GM12873 (cell line): ENCODE data around the gene RCVRN.

ENCODE experiments used
- CTCF ChIP-seq: IDR thresholded peaks from 2 replicates; pipeline ENCODE4 v1.5.1; 2012; ENCODE audit warnings: low read depth, mild to moderate bottlenecking, moderate library complexity, low read length, control low read depth; ENCODE audit not compliant: insufficient read depth; ENCODE audit errors: missing control alignments

The RCVRN gene

GRCh38 chr17:9880582-9880999, 24.5 kb downstream of the RCVRN start:
- no peak for TF ChIP-seq CTCF

- TF ChIP-seq CTCF = no peak
Observed at GRCh38 chr17:9878786-9879525, 26.1 kb downstream of the RCVRN start.

- TF ChIP-seq CTCF = no peak
Observed at GRCh38 chr17:9878356-9878755, 26.7 kb downstream of the RCVRN start.

- TF ChIP-seq CTCF = no peak
Observed at GRCh38 chr17:9875441-9875840, 29.6 kb downstream of the RCVRN start.

GRCh38 chr17:9874722-9875121, 30.3 kb downstream of the RCVRN start:
- TF ChIP-seq CTCF = no peak

GRCh38 chr17:9872852-9873251, 32.2 kb downstream of the RCVRN start:
- no peak for TF ChIP-seq CTCF

GRCh38 chr17:9868552-9868951, 36.5 kb downstream of the RCVRN start:
- TF ChIP-seq CTCF = no peak
